Measurements from ENCODE around the gene KMT2A.
"Not testable (repeated sequence)": the region's sequence is repeated elsewhere in the genome, so short reads cannot be mapped to it uniquely, and the experiment has no call there.

KMT2A gene

DNA sequence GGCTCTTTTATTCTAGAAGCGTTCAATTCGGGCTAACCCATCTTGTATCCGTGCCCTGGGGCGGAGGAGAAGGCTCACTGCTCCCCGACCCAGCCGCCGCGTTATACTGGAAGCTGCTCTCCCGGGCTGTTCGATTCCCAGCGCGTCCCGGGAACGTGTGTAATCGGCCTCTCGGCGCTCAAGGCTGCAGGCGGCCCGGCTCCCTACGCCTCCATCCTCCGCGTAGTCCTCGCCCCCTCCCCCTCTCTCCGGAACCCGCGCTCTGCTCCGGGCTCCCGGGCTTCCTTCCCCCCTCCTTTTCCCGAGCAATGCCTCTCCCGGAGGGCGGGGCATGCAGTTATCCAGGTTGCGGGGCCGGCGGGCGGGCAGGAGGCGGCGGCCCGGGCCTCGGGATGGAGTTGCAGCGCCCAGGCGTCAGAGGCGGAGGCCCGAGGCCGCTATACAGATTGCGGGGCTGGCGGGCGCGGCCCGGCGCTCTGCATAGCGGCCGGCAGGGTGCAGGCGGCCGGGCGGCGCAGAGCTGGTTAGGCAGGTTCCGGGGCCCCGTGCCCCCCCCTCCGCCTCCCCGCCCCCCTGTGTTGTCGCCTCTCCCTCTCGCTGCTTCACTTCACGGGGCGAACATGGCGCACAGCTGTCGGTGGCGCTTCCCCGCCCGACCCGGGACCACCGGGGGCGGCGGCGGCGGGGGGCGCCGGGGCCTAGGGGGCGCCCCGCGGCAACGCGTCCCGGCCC is at the start of gene KMT2A:
Gene KMT2A (plus strand): TSS at position 600 of the 732 bp plus-strand sequence. CDS start 21 bp downstream, at position 621.
- Histone ChIP-seq H2AFZ (ENCODE audit: low read depth, low read length) (peak within 1 kb of the TSS; percentile 75), H3K36me3 (ENCODE audit: insufficient read depth, low read length) (peaks cover 6% of the 10 kb centered on the region), H3K4me3 (ENCODE audit: low read length) (peak within 1 kb of the TSS; percentile 94), H3K27me3 (ENCODE audit: insufficient read depth, low read length) (no peaks in the 10 kb centered on the region), H3K9me3 (ENCODE audit: low read length) (no peaks in the 10 kb centered on the region), H3K4me1 (ENCODE audit: insufficient read depth, low read length) (peaks cover 34% of the 10 kb centered on the region)

DNA sequence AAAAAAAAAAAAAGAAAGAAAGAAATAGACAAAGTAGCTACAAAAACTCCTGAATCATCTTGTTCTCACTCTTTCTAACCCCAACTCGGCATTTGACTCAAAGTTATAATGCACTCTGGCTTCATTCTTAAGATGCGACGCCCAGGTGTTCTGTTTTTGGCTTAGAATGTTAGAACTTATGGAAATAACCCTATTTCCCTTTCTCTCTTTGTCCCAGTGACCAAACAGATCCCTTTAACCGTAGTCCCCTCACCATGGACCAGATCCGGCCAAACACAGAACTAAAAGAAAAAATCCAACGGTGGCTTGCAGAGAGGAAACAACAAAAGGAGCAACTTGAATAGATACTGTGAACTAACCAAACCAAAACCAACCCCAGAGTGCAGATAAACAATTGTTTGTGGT is 40.2 kb upstream of the KMT2A start:
- Histone ChIP-seq H3K36me3 (ENCODE audit: insufficient read depth, low read length) (peaks cover 51% of the 10 kb centered on the region), H3K4me1 (ENCODE audit: insufficient read depth, low read length) (peaks cover 5% of the 10 kb centered on the region), H3K4me3 (ENCODE audit: low read length) (no peak overlapping the region)

DNA sequence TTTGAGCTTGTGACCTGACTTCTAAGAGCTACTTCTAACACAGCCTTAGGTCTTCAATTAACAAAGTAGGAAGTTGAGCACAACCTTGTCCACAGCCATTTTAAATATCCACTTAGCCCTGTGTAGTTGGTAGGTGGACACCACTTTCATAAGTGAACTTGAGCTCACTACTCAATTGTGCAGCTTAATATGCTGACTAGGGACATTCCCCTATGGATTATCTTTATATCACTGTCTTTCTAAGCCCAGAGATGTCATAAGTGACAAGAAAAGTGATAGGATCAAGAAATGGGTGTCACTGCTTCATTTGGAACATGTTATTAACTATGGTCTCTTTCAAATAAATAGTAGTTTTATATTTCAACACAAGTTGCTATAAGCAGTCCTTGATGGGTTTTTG is 38.8 kb upstream of the KMT2A start:
- H3K4me1 ChIP-seq (ENCODE audit: insufficient read depth, low read length): peaks cover 8% of the 10 kb centered on the region
- no peaks in the 10 kb centered on the region for H3K9me3 ChIP-seq (ENCODE audit: low read length)
- no peak overlapping the region for H2AFZ ChIP-seq (ENCODE audit: low read depth, low read length)
- no peaks in the 10 kb centered on the region for H3K27me3 ChIP-seq (ENCODE audit: insufficient read depth, low read length)
- H3K36me3 ChIP-seq (ENCODE audit: insufficient read depth, low read length): peaks cover 45% of the 10 kb centered on the region
- H3K4me3 ChIP-seq (ENCODE audit: low read length): no peak overlapping the region

More for the DNA sequence above, 40.2 kb upstream of the KMT2A start:
- Histone ChIP-seq H3K9me3 (ENCODE audit: low read length) (no peaks in the 10 kb centered on the region), H3K27me3 (ENCODE audit: insufficient read depth, low read length) (no peaks in the 10 kb centered on the region), H2AFZ (ENCODE audit: low read depth, low read length) (no peak overlapping the region)

DNA sequence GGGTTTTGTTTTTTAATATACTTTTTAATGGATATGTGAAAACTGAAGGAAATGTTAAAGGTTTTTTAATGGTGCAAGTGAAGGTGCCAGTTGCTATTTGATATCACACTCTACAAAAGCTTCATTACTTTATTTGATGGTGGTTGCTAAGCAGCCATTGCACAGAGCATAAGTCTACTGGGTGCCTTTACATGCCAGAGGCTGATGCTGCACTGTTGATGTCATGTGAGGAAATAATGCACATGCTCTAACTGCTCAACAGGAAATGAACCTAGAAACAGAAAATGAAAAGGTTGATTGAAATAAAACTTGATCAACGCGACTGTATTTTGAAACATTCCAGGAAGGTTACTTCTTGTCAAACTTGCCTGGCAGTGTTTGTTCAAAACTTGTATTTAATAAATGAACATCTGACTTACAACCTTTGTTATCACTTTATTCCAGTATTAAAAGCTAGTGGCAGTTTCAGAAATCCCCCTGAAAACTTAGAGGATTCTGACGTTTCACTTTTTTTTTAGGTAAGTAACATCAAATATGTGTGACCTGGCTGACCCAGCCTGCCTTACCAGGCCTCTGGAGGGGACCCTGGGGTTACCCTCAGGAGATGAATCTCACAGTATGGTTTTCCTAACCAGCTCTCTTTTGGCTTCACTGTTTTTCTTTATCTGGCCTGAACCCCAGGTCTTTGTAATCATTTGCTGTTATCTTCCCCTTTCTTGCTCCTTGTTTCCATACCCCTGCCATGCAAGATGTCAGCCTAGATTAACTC is 37.3 kb upstream of the KMT2A start:
- Histone ChIP-seq H3K27me3 (ENCODE audit: insufficient read depth, low read length) (no peaks in the 10 kb centered on the region), H2AFZ (ENCODE audit: low read depth, low read length) (no peak overlapping the region), H3K36me3 (ENCODE audit: insufficient read depth, low read length) (peaks cover 31% of the 10 kb centered on the region), H3K4me3 (ENCODE audit: low read length) (no peak overlapping the region), H3K9me3 (ENCODE audit: low read length) (no peaks in the 10 kb centered on the region), H3K4me1 (ENCODE audit: insufficient read depth, low read length) (peaks cover 14% of the 10 kb centered on the region)

DNA sequence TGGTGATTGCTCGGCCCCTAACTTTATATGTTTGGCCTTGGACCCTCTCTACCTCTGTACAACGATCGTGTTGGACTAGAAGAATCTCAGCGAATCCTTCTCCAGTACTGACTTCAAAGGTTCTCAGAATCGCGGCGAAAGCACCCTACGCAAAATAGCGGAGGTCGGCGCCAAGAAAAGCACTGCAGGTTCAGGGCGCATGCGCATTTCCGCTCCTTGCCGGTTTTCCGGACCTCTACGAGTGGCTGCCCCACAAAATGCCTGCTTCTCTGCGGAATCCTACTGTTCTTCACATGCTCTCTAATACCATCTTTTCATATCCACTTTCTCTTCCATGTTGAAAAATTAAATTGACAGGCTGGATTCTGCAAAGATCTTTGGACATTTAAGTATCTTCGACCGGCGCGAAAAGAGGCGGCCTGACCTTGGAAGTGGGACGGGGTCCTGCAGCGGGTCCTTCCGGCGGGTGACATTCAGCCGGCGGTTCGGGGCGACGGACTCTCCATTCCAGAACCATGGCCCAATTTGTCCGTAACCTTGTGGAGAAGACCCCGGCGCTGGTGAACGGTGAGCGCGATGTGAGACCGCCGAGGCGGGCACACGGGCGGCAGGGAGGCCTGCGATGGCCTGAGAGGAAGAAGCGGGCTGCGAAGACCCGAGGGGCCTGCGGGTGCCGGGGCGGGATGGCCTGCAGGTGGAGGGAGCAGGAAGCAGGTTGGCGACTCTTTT is 35.0 kb upstream of the KMT2A start, which contains the start of gene ATP5MG:
Gene ATP5MG (plus strand): TSS at position 456 of the 729 bp plus-strand sequence. CDS start 60 bp downstream, at position 516.
- Histone ChIP-seq H2AFZ (ENCODE audit: low read depth, low read length) (peak within 1 kb of the TSS; percentile 41), H3K27me3 (ENCODE audit: insufficient read depth, low read length) (no peaks in the 10 kb centered on the region), H3K36me3 (ENCODE audit: insufficient read depth, low read length) (peaks cover 24% of the 10 kb centered on the region), H3K9me3 (ENCODE audit: low read length) (no peaks in the 10 kb centered on the region), H3K4me1 (ENCODE audit: insufficient read depth, low read length) (peaks cover 14% of the 10 kb centered on the region), H3K4me3 (ENCODE audit: low read length) (peak within 1 kb of the TSS; percentile 83)

- H3K4me1 ChIP-seq (ENCODE audit: insufficient read depth, low read length): peaks cover 14% of the 10 kb centered on the region
- H3K27me3 ChIP-seq (ENCODE audit: insufficient read depth, low read length): no peaks in the 10 kb centered on the region
- peaks cover 24% of the 10 kb centered on the region for H3K36me3 ChIP-seq (ENCODE audit: insufficient read depth, low read length)
- no peaks in the 10 kb centered on the region for H3K9me3 ChIP-seq (ENCODE audit: low read length)
- peak overlapping the region; percentile 83 for H3K4me3 ChIP-seq (ENCODE audit: low read length)
- H2AFZ ChIP-seq (ENCODE audit: low read depth, low read length): peak overlapping the region; percentile 41
Observed at GRCh38 chr11:118401880-118402590, 34.3 kb upstream of the KMT2A start.

GRCh38 chr11:118402594-118402993 is 33.7 kb upstream of the KMT2A start:
- H2AFZ ChIP-seq (ENCODE audit: low read depth, low read length); H3K9me3 ChIP-seq (ENCODE audit: low read length); H3K27me3 ChIP-seq (ENCODE audit: insufficient read depth, low read length): not testable (repeated sequence)
- peak overlapping the region; percentile 83 for H3K4me3 ChIP-seq (ENCODE audit: low read length)
- peaks cover 23% of the 10 kb centered on the region for H3K36me3 ChIP-seq (ENCODE audit: insufficient read depth, low read length)
- H3K4me1 ChIP-seq (ENCODE audit: insufficient read depth, low read length): peaks cover 14% of the 10 kb centered on the region

DNA sequence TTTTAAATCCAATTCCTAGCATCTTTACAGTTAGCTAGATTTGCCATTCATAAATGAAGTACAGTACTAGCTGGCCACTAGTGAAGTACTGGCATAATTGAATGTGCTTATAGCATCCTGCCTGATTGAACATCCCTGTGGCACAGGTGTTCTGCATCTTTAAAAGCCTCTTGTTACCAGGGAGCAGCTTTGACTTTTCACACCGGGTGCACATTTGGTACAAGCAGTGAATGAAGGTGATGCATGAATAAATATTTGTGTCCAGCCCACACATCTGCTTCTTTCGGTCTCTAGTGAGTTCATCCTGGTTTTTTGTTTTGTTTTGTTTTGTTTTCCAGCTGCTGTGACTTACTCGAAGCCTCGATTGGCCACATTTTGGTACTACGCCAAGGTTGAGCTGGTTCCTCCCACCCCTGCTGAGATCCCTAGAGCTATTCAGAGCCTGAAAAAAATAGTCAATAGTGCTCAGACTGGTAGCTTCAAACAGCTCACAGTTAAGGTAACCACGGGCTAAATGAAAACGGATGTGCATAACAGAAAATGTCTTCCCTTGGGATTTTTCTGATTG is 29.6 kb upstream of the KMT2A start:
- H3K36me3 ChIP-seq (ENCODE audit: insufficient read depth, low read length): peaks cover 48% of the 10 kb centered on the region
- H3K27me3 ChIP-seq (ENCODE audit: insufficient read depth, low read length): no peaks in the 10 kb centered on the region
- H3K4me1 ChIP-seq (ENCODE audit: insufficient read depth, low read length): peaks cover 9% of the 10 kb centered on the region
- H3K4me3 ChIP-seq (ENCODE audit: low read length): no peak overlapping the region
- H3K9me3 ChIP-seq (ENCODE audit: low read length): no peaks in the 10 kb centered on the region
- H2AFZ ChIP-seq (ENCODE audit: low read depth, low read length): no peak overlapping the region

GRCh38 chr11:118410055-118410745 is 26.1 kb upstream of the KMT2A start:
- Histone ChIP-seq H3K9me3 (ENCODE audit: low read length) (no peaks in the 10 kb centered on the region), H3K4me3 (ENCODE audit: low read length) (no peak overlapping the region), H3K27me3 (ENCODE audit: insufficient read depth, low read length) (no peaks in the 10 kb centered on the region), H3K36me3 (ENCODE audit: insufficient read depth, low read length) (peaks cover 46% of the 10 kb centered on the region), H3K4me1 (ENCODE audit: insufficient read depth, low read length) (no peaks in the 10 kb centered on the region), H2AFZ (ENCODE audit: low read depth, low read length) (no peak overlapping the region)

- no peak overlapping the region for H2AFZ ChIP-seq (ENCODE audit: low read depth, low read length)
- H3K27me3 ChIP-seq (ENCODE audit: insufficient read depth, low read length): no peaks in the 10 kb centered on the region
- no peaks in the 10 kb centered on the region for H3K9me3 ChIP-seq (ENCODE audit: low read length)
- no peaks in the 10 kb centered on the region for H3K4me1 ChIP-seq (ENCODE audit: insufficient read depth, low read length)
- no peak overlapping the region for H3K4me3 ChIP-seq (ENCODE audit: low read length)
- peaks cover 40% of the 10 kb centered on the region for H3K36me3 ChIP-seq (ENCODE audit: insufficient read depth, low read length)
Observed at GRCh38 chr11:118411530-118411929, 24.8 kb upstream of the KMT2A start.

DNA sequence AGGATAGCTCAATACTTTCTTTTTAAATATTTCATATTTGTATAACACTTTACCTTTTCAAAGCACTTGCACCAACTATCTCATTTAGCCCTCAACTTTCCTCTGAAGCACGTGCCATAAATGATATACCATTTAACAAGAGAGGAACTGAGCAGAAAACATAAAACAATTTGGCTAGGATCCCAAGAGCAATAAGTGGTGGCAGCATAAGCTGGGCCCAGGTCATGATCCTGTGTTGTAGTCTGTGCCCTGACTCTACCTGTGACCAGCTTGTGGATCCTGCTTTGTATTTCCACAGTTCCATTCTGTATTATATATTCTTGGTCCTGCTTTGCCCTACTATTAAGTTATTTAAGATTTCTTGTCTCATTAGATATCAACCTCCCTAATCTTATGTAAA is 23.4 kb upstream of the KMT2A start:
- Histone ChIP-seq H2AFZ (ENCODE audit: low read depth, low read length) (no peak overlapping the region), H3K4me3 (ENCODE audit: low read length) (no peak overlapping the region), H3K9me3 (ENCODE audit: low read length) (no peaks in the 10 kb centered on the region), H3K36me3 (ENCODE audit: insufficient read depth, low read length) (peaks cover 29% of the 10 kb centered on the region), H3K4me1 (ENCODE audit: insufficient read depth, low read length) (no peaks in the 10 kb centered on the region), H3K27me3 (ENCODE audit: insufficient read depth, low read length) (no peaks in the 10 kb centered on the region)

Measured in neuron (in vitro differentiated cells).